H9 (cell line): Measurements from ENCODE around the gene KLRC4. TPM values are rescaled to one million over a fixed set of nuclear protein-coding genes. Genes with fewer than 3 reads are reported as not detected.
"Not testable (repeated sequence)": the region's sequence is repeated elsewhere in the genome, so short reads cannot be mapped to it uniquely, and the experiment has no call there.

Experiments
- DNase-seq: peaks from one replicate; pipeline ENCODE4 v3.0.0-alpha.2; 2017
- H2AFZ ChIP-seq: one replicate; pipeline ENCODE4 v1.6.1; 2013; ENCODE audit warnings: mild to moderate bottlenecking, low read length, control low read depth, moderate library complexity
- H2AK5ac ChIP-seq: 2 replicates; pipeline ENCODE4 v1.6.1; 2013; ENCODE audit warnings: low read length, control low read depth, mixed read lengths; ENCODE audit not compliant: insufficient read length
- H2BK120ac ChIP-seq: one replicate; pipeline ENCODE4 v1.6.1; 2013; ENCODE audit warnings: low read depth, mild to moderate bottlenecking, low read length, control low read depth, inconsistent platforms; ENCODE audit not compliant: poor library complexity, severe bottlenecking
- H2BK12ac ChIP-seq: 2 replicates; pipeline ENCODE4 v1.6.1; 2013; ENCODE audit warnings: low read length, control low read depth, mixed read lengths, low read depth; ENCODE audit not compliant: insufficient read length
- H2BK15ac ChIP-seq: 2 replicates; pipeline ENCODE4 v1.6.1; 2013; ENCODE audit warnings: low read depth, low read length, control low read depth
- H2BK20ac ChIP-seq: one replicate; pipeline ENCODE4 v1.6.1; 2013; ENCODE audit warnings: low read depth, mild to moderate bottlenecking, low read length, control low read depth, inconsistent platforms; ENCODE audit not compliant: poor library complexity, severe bottlenecking
- H2BK5ac ChIP-seq: 2 replicates; pipeline ENCODE4 v1.6.1; 2013; ENCODE audit warnings: low read length, control low read depth, mixed read lengths; ENCODE audit not compliant: insufficient read length
- H3K14ac ChIP-seq: 2 replicates; pipeline ENCODE4 v1.6.1; 2013; ENCODE audit warnings: low read length, control low read depth; ENCODE audit not compliant: insufficient read depth
- H3K18ac ChIP-seq: 2 replicates; pipeline ENCODE4 v1.6.1; 2013; ENCODE audit warnings: low read depth, mild to moderate bottlenecking, mixed read lengths, low read length, control low read depth; ENCODE audit not compliant: insufficient read length
- H3K23ac ChIP-seq: 2 replicates; pipeline ENCODE4 v1.6.1; 2013; ENCODE audit warnings: low read length, control low read depth, mixed read lengths, low read depth; ENCODE audit not compliant: insufficient read length
- H3K23me2 ChIP-seq: 2 replicates; pipeline ENCODE4 v1.6.1; 2013; ENCODE audit warnings: low read depth, mild to moderate bottlenecking, mixed read lengths, low read length, control low read depth; ENCODE audit not compliant: insufficient read length, poor library complexity, severe bottlenecking
- H3K27ac ChIP-seq: 2 replicates; pipeline ENCODE4 v1.5.1; 2013; ENCODE audit warnings: low read length, control low read depth, mixed read lengths, low read depth; ENCODE audit not compliant: insufficient read length
- H3K27me3 ChIP-seq: 2 replicates; pipeline ENCODE4 v1.6.1; 2013; ENCODE audit warnings: low read length, control low read depth, inconsistent platforms; ENCODE audit not compliant: insufficient read depth
- H3K4ac ChIP-seq: 2 replicates; pipeline ENCODE4 v1.6.1; 2013; ENCODE audit warnings: low read depth, mild to moderate bottlenecking, control low read depth, inconsistent platforms, low read length, moderate library complexity
- H3K4me1 ChIP-seq: 2 replicates; pipeline ENCODE4 v1.6.1; 2013; ENCODE audit warnings: low read length, control low read depth, inconsistent platforms; ENCODE audit not compliant: insufficient read depth
- H3K4me2 ChIP-seq: 2 replicates; pipeline ENCODE4 v1.6.1; 2013; ENCODE audit warnings: low read length, control low read depth, mixed read lengths; ENCODE audit not compliant: insufficient read length, insufficient read depth
- H3K56ac ChIP-seq: 2 replicates; pipeline ENCODE4 v1.6.1; 2013; ENCODE audit warnings: low read depth, mild to moderate bottlenecking, mixed read lengths, low read length, control low read depth; ENCODE audit not compliant: insufficient read length
- H3K79me1 ChIP-seq: 2 replicates; pipeline ENCODE4 v1.6.1; 2013; ENCODE audit warnings: low read depth, mild to moderate bottlenecking, moderate library complexity, low read length, control low read depth, inconsistent platforms; ENCODE audit not compliant: insufficient read depth, poor library complexity, severe bottlenecking
- H3K79me2 ChIP-seq: 2 replicates; pipeline ENCODE4 v1.6.1; 2013; ENCODE audit warnings: low read length, control low read depth, inconsistent platforms; ENCODE audit not compliant: insufficient read depth
- H3K9ac ChIP-seq: 2 replicates; pipeline ENCODE4 v1.6.1; 2013; ENCODE audit warnings: low read length, control low read depth, mixed read lengths; ENCODE audit not compliant: insufficient read length; ENCODE audit errors: extremely low read depth
- H3K9me3 ChIP-seq: one replicate; pipeline ENCODE4 v1.6.1; 2013; ENCODE audit warnings: low read depth, low read length, inconsistent platforms; ENCODE audit not compliant: control insufficient read depth
- H3T11ph ChIP-seq: one replicate; pipeline ENCODE4 v1.6.1; 2013; ENCODE audit warnings: mild to moderate bottlenecking, low read length, control low read depth, inconsistent platforms
- H4K20me1 ChIP-seq: one replicate; pipeline ENCODE4 v1.6.1; 2013; ENCODE audit not compliant: control insufficient read depth, insufficient read length, insufficient read depth
- H4K5ac ChIP-seq: 2 replicates; pipeline ENCODE4 v1.6.1; 2013; ENCODE audit warnings: low read depth, mild to moderate bottlenecking, mixed read lengths, low read length, control low read depth; ENCODE audit not compliant: insufficient read length
- H4K8ac ChIP-seq: replicated peaks from 2 replicates; pipeline ENCODE4 v1.6.1; 2013; ENCODE audit warnings: low read length, control low read depth, mixed read lengths, low read depth; ENCODE audit not compliant: insufficient read length
- H4K91ac ChIP-seq: 2 replicates; pipeline ENCODE4 v1.6.1; 2013; ENCODE audit warnings: low read depth, mild to moderate bottlenecking, moderate library complexity, mixed read lengths, low read length, control low read depth; ENCODE audit not compliant: insufficient read length
- H3K27ac Mint-ChIP-seq, 3 experiments: 2 replicates in 2 of 3; 3 replicates in 1 of 3; pipeline ENCODE4 v1.8.0; 2020 to 2021; ENCODE audit warnings: mixed read lengths in 3 of 3, mild to moderate bottlenecking in 1 of 3, moderate library complexity in 1 of 3
- H3K27me3 Mint-ChIP-seq: 2 replicates; pipeline ENCODE4 v1.8.0; 2021; ENCODE audit warnings: low read depth, mild to moderate bottlenecking, moderate library complexity, mixed read lengths
- H3K36me3 Mint-ChIP-seq, 3 experiments: 2 replicates in 2 of 3; 3 replicates in 1 of 3; pipeline ENCODE4 v1.8.0; 2020 to 2021; ENCODE audit warnings: low read depth in 3 of 3, mixed read lengths in 3 of 3; ENCODE audit not compliant: insufficient read depth in 1 of 3
- H3K4me1 Mint-ChIP-seq, 2 experiments: 2 replicates each; pipeline ENCODE4 v1.8.0; 2020; ENCODE audit warnings: mixed read lengths in 2 of 2
- H3K4me3 Mint-ChIP-seq, 2 experiments: 2 replicates in 1 of 2; 3 replicates in 1 of 2; pipeline ENCODE4 v1.8.0; 2020 to 2021; ENCODE audit warnings: mild to moderate bottlenecking in 2 of 2, mixed read lengths in 2 of 2, moderate library complexity in 1 of 2
- H3K9me3 Mint-ChIP-seq, 2 experiments: 2 replicates in 1 of 2; 3 replicates in 1 of 2; pipeline ENCODE4 v1.8.0; 2020; ENCODE audit warnings: mild to moderate bottlenecking in 2 of 2, mixed read lengths in 2 of 2, moderate library complexity in 1 of 2
- WGBS: extraction: QIAGEN DNeasy Blood & Tissue Kit; methylation state at CpG from one replicate; pipeline ENCODE4 v1.1.7; 2013; ENCODE audit warnings: missing lambda C conversion rate, low lambda C conversion rate, mixed read lengths; ENCODE audit not compliant: insufficient read length; ENCODE audit errors: extremely low coverage; 5-methylcytosine and 5-hydroxymethylcytosine counted together
- total RNA-seq: library from RNA; stranded (reverse); gene quantifications from 2 replicates; pipeline ENCODE4 v1.2.1, GENCODE V29; 2021

Gene KLRC4
- total RNA-seq, 1 experiment from 2014 or later, result not detected

GRCh38 chr12:10441144-10441543, 31.6 kb upstream of the KLRC4 start:
- H3K79me2 ChIP-seq, H4K8ac ChIP-seq, H2BK5ac ChIP-seq, H2BK20ac ChIP-seq, H3K27ac Mint-ChIP-seq, H2AK5ac ChIP-seq, H4K91ac ChIP-seq, H3K18ac ChIP-seq, H3K36me3 Mint-ChIP-seq, H2BK120ac ChIP-seq, H3T11ph ChIP-seq, H3K4me1 ChIP-seq, H2BK15ac ChIP-seq, H3K4me3 Mint-ChIP-seq, H3K79me1 ChIP-seq, H3K56ac ChIP-seq, H3K9me3 Mint-ChIP-seq, H3K27me3 ChIP-seq, H2BK12ac ChIP-seq, H3K27me3 Mint-ChIP-seq, H3K9ac ChIP-seq, H3K4me1 Mint-ChIP-seq, H2AFZ ChIP-seq, H3K27ac ChIP-seq, H4K5ac ChIP-seq, H3K23me2 ChIP-seq, H3K14ac ChIP-seq, H3K4me2 ChIP-seq, H3K23ac ChIP-seq, H3K4ac ChIP-seq, H4K20me1 ChIP-seq, H3K9me3 ChIP-seq: not testable (repeated sequence)
- peak; percentile 27 for DNase-seq
- WGBS, result no CpG with 5 or more reads among the region's 8 CpGs

GRCh38 chr12:10439608-10440274, 30.2 kb upstream of the KLRC4 start:
- not testable (repeated sequence) for H3K14ac ChIP-seq, H2AFZ ChIP-seq, H3K79me1 ChIP-seq, H3K36me3 Mint-ChIP-seq, H2BK20ac ChIP-seq, H3K18ac ChIP-seq, H3K23me2 ChIP-seq, H2BK5ac ChIP-seq, H3K4me3 Mint-ChIP-seq, H3K9me3 ChIP-seq, H3K9ac ChIP-seq, H3K9me3 Mint-ChIP-seq, H4K8ac ChIP-seq, H3K4me2 ChIP-seq, H2AK5ac ChIP-seq, DNase-seq, H2BK15ac ChIP-seq, H2BK120ac ChIP-seq, H4K20me1 ChIP-seq, H3K27me3 Mint-ChIP-seq, H3K4me1 ChIP-seq, H4K91ac ChIP-seq, H3K27ac Mint-ChIP-seq, H3K27me3 ChIP-seq, H3K4ac ChIP-seq, H3K79me2 ChIP-seq, H2BK12ac ChIP-seq, H3K23ac ChIP-seq, H3K4me1 Mint-ChIP-seq, H3K56ac ChIP-seq, H3K27ac ChIP-seq, H4K5ac ChIP-seq, H3T11ph ChIP-seq
- no CpG with 5 or more reads among the region's 2 CpGs for WGBS
